GM12873 (cell line): Measurements from ENCODE around the gene ASNS.
A peak's percentile ranks its signal among the peaks of the same experiment; 100 is the strongest.

Experiments used
- CTCF ChIP-seq: IDR thresholded peaks from 2 replicates; pipeline ENCODE4 v1.5.1; 2012; ENCODE audit warnings: low read depth, mild to moderate bottlenecking, moderate library complexity, low read length, control low read depth; ENCODE audit not compliant: insufficient read depth; ENCODE audit errors: missing control alignments

The ASNS gene

DNA sequence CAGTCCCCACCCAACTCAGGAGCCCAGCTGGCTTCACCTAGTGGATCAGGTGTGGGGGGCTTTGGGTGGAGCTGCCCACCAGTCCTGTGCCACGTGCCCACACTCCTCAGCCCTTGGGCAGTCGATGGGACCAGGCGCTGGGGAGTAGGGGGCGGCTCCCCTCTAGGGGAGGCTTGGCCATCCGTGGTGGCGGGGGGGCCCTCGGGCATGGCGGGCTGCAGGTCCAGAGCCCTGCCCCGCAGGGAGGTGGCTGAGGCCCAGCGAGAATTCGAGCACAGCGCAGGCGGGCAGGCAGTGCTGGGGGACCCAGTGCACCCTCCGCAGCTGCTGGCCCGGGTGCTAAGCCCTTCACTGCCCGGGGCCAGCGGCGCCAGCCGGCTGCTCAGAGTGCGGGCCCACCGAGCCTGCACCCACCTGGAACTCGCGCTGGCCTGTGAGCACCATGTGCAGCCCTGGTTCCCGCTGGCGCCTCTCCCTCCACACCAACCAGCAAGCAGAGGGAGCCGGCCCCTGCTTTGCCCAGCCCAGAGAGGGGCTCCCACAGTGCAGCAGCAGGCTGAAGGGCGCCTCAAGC is 29.3 kb downstream of the ASNS start:
- no peak for TF ChIP-seq CTCF

DNA sequence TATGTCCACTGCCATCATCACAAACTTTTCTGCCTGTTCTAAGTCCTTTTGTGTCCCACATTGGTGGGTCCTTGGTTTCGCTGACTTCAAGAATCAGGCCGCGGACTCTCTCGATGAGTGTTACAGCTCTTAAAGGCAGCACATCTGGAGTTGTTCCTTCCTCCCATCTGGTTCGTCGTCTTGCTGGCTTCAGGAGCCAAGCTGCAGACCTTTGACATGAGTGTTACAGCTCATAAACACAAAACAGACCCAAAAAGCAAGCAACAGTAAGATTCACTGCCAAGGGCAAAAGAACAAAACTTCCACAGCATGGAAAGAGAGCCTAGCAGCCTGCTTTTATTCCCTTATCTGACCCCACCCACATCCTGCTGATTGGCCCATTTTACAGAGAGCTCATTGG is 30.2 kb downstream of the ASNS start:
- no peak for TF ChIP-seq CTCF

- peak; percentile 69 for TF ChIP-seq CTCF
These were observed 36.7 kb downstream of the ASNS start for GRCh38 chr7:97835296-97836138.

DNA sequence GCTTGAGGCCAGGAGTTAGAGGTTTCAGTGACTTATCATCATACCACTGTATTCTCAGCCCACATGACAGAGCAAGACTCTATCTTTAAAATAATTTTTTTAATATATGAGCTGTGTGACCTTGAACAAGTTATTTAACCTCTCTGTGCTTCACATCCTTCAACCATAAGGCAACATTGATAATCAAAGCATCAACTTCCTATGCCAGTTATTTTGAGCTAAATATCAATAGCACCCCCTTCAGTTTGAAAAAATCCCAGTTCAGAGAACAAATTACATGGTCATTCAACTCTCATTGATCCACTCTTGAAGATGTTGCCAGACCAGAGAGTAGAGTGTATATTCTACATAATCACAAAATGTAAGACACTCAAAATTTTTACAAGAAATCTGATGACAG is 53.0 kb downstream of the ASNS start:
- TF ChIP-seq CTCF, result peak; percentile 13

GRCh38 chr7:97818066-97818663 is 54.0 kb downstream of the ASNS start:
- no peak for TF ChIP-seq CTCF
